GM10266 (cell line): ENCODE data around the gene CCDC74A.
"Not testable (repeated sequence)": the region's sequence is repeated elsewhere in the genome, so short reads cannot be mapped to it uniquely, and the experiment has no call there.

Experiments
- DNase-seq: peaks from one replicate; pipeline ENCODE4 v3.0.0; 2012; ENCODE audit errors: extremely low spot score
- CTCF ChIP-seq: IDR thresholded peaks from 2 replicates; pipeline ENCODE4 v1.5.1; 2012; ENCODE audit warnings: mild to moderate bottlenecking, low read depth; ENCODE audit not compliant: control insufficient read depth, insufficient read depth; ENCODE audit errors: missing control alignments

The CCDC74A gene

GRCh38 chr2:131521961-131522781 is 5.5 kb upstream of the CCDC74A start:
- DNase-seq: no peak
- TF ChIP-seq CTCF: no peak

- not testable (repeated sequence) for DNase-seq
Observed at GRCh38 chr2:131525256-131525655, 2.4 kb upstream of the CCDC74A start.

- DNase-seq: peak; percentile 44
Observed at GRCh38 chr2:131528981-131529863, 1.5 kb downstream of the CCDC74A start.

- not testable (repeated sequence) for DNase-seq
Observed at GRCh38 chr2:131529864-131530445, 2.3 kb downstream of the CCDC74A start.

GRCh38 chr2:131530626-131531344 is 3.1 kb downstream of the CCDC74A start:
- TF ChIP-seq CTCF: peak; percentile 18
- not testable (repeated sequence) for DNase-seq

GRCh38 chr2:131531547-131532185 is 4.0 kb downstream of the CCDC74A start:
- DNase-seq: not testable (repeated sequence)

- not testable (repeated sequence) for DNase-seq
Observed at GRCh38 chr2:131532723-131533608, 5.3 kb downstream of the CCDC74A start.

GRCh38 chr2:131533609-131534316 is 6.1 kb downstream of the CCDC74A start:
- DNase-seq: not testable (repeated sequence)

- DNase-seq: not testable (repeated sequence)
Observed at GRCh38 chr2:131534317-131534672, 6.6 kb downstream of the CCDC74A start.

- DNase-seq: not testable (repeated sequence)
Observed at GRCh38 chr2:131534965-131535364, 7.3 kb downstream of the CCDC74A start.
